Measurements from ENCODE around the gene VEGFA. TPM values are rescaled to one million over a fixed set of nuclear protein-coding genes. Genes with fewer than 3 reads are reported as not detected.

VEGFA gene
- total and polyA plus RNA-seq, 2 experiments from 2014 or later: 148 to 179 TPM

DNA sequence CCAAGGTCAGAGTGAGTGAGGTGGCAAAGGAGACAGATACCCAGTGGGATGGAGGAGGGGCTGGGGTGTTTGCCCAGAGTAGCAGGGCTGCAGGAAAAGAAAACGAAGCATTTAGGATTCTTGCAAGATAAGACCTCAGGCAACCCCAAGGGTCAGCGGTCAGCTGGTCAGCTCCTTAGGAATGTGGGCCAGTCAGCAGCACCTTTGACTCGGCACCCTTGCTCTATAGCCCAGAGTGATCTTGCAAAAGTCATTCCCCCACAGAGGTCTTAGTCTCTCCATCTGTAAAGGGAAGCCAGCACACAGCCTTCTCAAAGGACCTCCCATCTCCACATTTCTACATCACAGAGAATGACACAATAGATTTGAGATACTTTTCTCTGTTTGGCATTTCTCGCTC is 56.7 kb downstream of the VEGFA start:
- Histone ChIP-seq H4K20me1 (ENCODE audit: insufficient read depth, poor library complexity, severe bottlenecking) (no peaks in the 10 kb centered on the region), H3K4me1 (ENCODE audit: insufficient read depth) (peaks cover 42% of the 10 kb centered on the region)
- WGBS (ENCODE audit: low lambda C conversion rate, missing lambda C conversion rate): 80% methylated on average over 4 of the region's 4 CpGs

DNA sequence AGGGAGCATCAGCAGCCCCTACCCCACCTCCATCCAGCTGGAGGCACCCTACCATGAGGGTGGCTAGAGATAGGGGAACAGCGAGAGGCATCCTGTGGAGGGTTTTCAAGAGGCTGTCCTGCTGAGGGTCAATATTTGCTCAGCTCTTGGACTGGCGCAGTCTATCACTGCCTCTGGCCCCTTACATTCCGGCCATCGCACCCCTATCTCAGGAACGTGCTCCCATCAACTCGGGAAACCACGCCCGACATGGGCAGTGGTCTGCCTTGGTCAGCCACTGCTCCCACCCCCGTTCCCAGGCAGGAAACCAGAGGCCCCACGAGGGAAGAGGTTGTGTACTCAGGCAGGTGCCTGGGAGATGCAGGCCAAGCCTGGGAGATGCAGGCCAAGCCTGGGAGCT is 57.9 kb downstream of the VEGFA start:
- Histone ChIP-seq H3K27ac (no peak overlapping the region), H4K20me1 (ENCODE audit: insufficient read depth, poor library complexity, severe bottlenecking) (no peaks in the 10 kb centered on the region), H3K79me2 (no peaks in the 10 kb centered on the region), H3K36me3 (replicated peaks; ENCODE audit: insufficient read depth, low read depth) (no peaks in the 10 kb centered on the region), H2AFZ (no peak overlapping the region), H3K27me3 (no peaks in the 10 kb centered on the region), H3K4me1 (ENCODE audit: insufficient read depth) (peaks cover 54% of the 10 kb centered on the region), H3K9me2 (replicated peaks; ENCODE audit: insufficient read depth) (no peaks in the 10 kb centered on the region), H3K4me3 (no peak overlapping the region), H3K9me3 (ENCODE audit: low read depth) (no peaks in the 10 kb centered on the region), H3K4me2 (no peak overlapping the region)
- TF ChIP-seq EZH2 (IDR thresholded peaks at IDR 0.05; ENCODE audit: borderline replicate concordance): no peak
- TF ChIP-seq, protein P1, sequence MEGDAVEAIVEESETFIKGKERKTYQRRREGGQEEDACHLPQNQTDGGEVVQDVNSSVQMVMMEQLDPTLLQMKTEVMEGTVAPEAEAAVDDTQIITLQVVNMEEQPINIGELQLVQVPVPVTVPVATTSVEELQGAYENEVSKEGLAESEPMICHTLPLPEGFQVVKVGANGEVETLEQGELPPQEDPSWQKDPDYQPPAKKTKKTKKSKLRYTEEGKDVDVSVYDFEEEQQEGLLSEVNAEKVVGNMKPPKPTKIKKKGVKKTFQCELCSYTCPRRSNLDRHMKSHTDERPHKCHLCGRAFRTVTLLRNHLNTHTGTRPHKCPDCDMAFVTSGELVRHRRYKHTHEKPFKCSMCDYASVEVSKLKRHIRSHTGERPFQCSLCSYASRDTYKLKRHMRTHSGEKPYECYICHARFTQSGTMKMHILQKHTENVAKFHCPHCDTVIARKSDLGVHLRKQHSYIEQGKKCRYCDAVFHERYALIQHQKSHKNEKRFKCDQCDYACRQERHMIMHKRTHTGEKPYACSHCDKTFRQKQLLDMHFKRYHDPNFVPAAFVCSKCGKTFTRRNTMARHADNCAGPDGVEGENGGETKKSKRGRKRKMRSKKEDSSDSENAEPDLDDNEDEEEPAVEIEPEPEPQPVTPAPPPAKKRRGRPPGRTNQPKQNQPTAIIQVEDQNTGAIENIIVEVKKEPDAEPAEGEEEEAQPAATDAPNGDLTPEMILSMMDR (IDR thresholded peaks at IDR 0.05; ENCODE audit: poor library complexity): no peak
- no peak for TF ChIP-seq EZH2phosphoT487 (IDR thresholded peaks at IDR 0.05; ENCODE audit: low read depth, severe bottlenecking, unreplicated experiment)
- WGBS (ENCODE audit: low lambda C conversion rate, missing lambda C conversion rate): 63% methylated on average over 10 of the region's 10 CpGs
- DNase-seq (ENCODE audit: low spot score): no peak

More for the DNA sequence above, 56.7 kb downstream of the VEGFA start:
- Histone ChIP-seq H3K27me3 (no peaks in the 10 kb centered on the region), H3K27ac (no peak overlapping the region), H3K9me3 (ENCODE audit: low read depth) (no peaks in the 10 kb centered on the region), H3K79me2 (no peaks in the 10 kb centered on the region), H2AFZ (no peak overlapping the region), H3K9me2 (replicated peaks; ENCODE audit: insufficient read depth) (no peaks in the 10 kb centered on the region), H3K36me3 (replicated peaks; ENCODE audit: insufficient read depth, low read depth) (no peaks in the 10 kb centered on the region), H3K4me3 (no peak overlapping the region), H3K4me2 (no peak overlapping the region)
- DNase-seq (ENCODE audit: low spot score): no peak
- TF ChIP-seq EZH2 (IDR thresholded peaks at IDR 0.05; ENCODE audit: borderline replicate concordance) (no peak), EZH2phosphoT487 (IDR thresholded peaks at IDR 0.05; ENCODE audit: low read depth, severe bottlenecking, unreplicated experiment) (no peak)
- TF ChIP-seq, protein P1 (IDR thresholded peaks at IDR 0.05; ENCODE audit: poor library complexity): no peak

DNA sequence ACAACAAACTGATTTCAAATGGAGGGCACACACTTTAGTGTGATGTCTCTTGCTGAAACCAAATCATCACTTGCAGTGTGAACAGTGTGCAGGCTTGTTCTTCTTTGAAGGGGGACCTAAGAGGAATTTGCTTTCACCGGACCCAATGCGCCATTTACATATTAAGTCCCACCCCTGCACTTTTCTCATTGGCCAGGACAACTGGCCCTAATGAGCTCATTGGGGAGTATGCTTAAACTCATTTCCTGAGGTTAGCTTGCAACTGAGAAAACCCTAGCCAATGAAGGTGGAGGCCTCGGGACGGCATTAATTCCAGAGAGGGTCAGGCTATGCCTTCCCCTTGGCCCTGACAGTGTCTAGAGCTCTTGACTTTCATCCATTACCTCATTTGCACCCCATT is 58.7 kb downstream of the VEGFA start:
- H3K79me2 ChIP-seq: no peaks in the 10 kb centered on the region
- H3K4me2 ChIP-seq: no peak overlapping the region
- H3K27me3 ChIP-seq: no peaks in the 10 kb centered on the region
- H2AFZ ChIP-seq: no peak overlapping the region
- 82% methylated on average over 4 of the region's 4 CpGs for WGBS (ENCODE audit: low lambda C conversion rate, missing lambda C conversion rate)
- H3K27ac ChIP-seq: no peak overlapping the region
- H3K36me3 ChIP-seq (replicated peaks; ENCODE audit: insufficient read depth, low read depth): no peaks in the 10 kb centered on the region
- no peak for TF ChIP-seq EZH2 (IDR thresholded peaks at IDR 0.05; ENCODE audit: borderline replicate concordance)
- TF ChIP-seq, protein P1 (IDR thresholded peaks at IDR 0.05; ENCODE audit: poor library complexity): no peak
- TF ChIP-seq EZH2phosphoT487 (IDR thresholded peaks at IDR 0.05; ENCODE audit: low read depth, severe bottlenecking, unreplicated experiment): no peak
- no peak for DNase-seq (ENCODE audit: low spot score)
- no peaks in the 10 kb centered on the region for H4K20me1 ChIP-seq (ENCODE audit: insufficient read depth, poor library complexity, severe bottlenecking)
- no peaks in the 10 kb centered on the region for H3K9me3 ChIP-seq (ENCODE audit: low read depth)
- no peak overlapping the region for H3K4me3 ChIP-seq
- no peaks in the 10 kb centered on the region for H3K9me2 ChIP-seq (replicated peaks; ENCODE audit: insufficient read depth)
- H3K4me1 ChIP-seq (ENCODE audit: insufficient read depth): peaks cover 53% of the 10 kb centered on the region

DNA sequence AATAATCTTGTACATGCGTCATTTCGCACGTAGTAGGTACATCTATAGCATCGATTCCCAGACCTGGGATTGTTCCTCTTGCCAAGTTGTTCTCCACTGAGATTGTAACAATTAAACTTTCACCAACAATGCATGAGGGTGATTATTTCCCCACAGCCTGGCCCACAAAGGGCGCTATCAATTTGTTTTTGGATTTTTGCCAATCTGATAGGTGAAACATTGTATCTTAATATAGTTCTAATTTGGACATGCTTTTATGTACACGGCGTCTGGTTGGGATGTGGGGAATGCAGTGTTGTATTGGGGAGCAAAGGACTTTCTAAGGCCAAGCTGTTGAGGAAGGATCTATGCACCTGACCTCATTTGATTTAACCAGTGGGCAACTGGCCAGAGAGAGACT is 59.5 kb downstream of the VEGFA start:
- Histone ChIP-seq H3K79me2 (no peaks in the 10 kb centered on the region), H2AFZ (no peak overlapping the region), H3K36me3 (replicated peaks; ENCODE audit: insufficient read depth, low read depth) (no peaks in the 10 kb centered on the region), H3K4me3 (no peak overlapping the region), H3K27me3 (no peaks in the 10 kb centered on the region), H3K9me3 (ENCODE audit: low read depth) (no peaks in the 10 kb centered on the region), H3K4me1 (ENCODE audit: insufficient read depth) (peaks cover 55% of the 10 kb centered on the region), H3K27ac (no peak overlapping the region), H4K20me1 (ENCODE audit: insufficient read depth, poor library complexity, severe bottlenecking) (no peaks in the 10 kb centered on the region), H3K4me2 (no peak overlapping the region), H3K9me2 (replicated peaks; ENCODE audit: insufficient read depth) (no peaks in the 10 kb centered on the region)
- WGBS (ENCODE audit: low lambda C conversion rate, missing lambda C conversion rate): 95% methylated on average over 7 of the region's 7 CpGs
- no peak for TF ChIP-seq EZH2phosphoT487 (IDR thresholded peaks at IDR 0.05; ENCODE audit: low read depth, severe bottlenecking, unreplicated experiment)
- TF ChIP-seq EZH2 (IDR thresholded peaks at IDR 0.05; ENCODE audit: borderline replicate concordance): no peak
- TF ChIP-seq, protein P1 (IDR thresholded peaks at IDR 0.05; ENCODE audit: poor library complexity): no peak
- DNase-seq (ENCODE audit: low spot score): no peak

All from hepatocyte (in vitro differentiated cells).